ENCODE results near the gene DNASE1L3. TPM values are rescaled to one million over a fixed set of nuclear protein-coding genes. Genes with fewer than 3 reads are reported as not detected.
A peak's percentile ranks its signal among the peaks of the same experiment; 100 is the strongest.

The DNASE1L3 gene
- polyA plus RNA-seq, 3 donors: 0.19 TPM; not detected in 2

DNA sequence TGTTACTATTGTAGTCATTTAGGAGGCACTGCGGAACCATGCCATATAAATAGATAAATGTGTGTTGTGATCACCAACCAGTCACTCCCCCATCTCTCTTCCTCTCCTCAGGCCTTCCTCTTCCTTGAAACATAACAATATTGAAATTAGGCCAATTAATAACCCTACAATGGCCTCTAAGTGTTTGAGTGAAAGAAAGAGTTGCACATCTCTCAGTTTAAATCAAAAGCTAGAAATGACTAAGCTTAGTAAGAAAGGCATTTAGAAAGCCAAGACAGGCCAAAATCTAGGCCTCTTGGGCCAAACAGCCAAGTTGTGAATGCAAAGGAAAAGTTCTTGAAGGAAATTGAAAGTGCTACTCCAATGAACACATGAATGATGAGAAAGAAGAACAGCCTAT lies 8.1 kb upstream of the DNASE1L3 start:
- no peaks in the 10 kb centered on the region for H3K36me3 Mint-ChIP-seq
- Histone ChIP-seq H3K9me3 (replicated peaks in 1 of 2; ENCODE audit: control insufficient read depth in 1 of 2, insufficient read depth in 1 of 2, low read length in 2 of 2) (no peaks in the 10 kb centered on the region), H3K9ac (ENCODE audit: insufficient read depth, low read length, poor library complexity, severe bottlenecking) (no peak overlapping the region), H3K27ac (ENCODE audit: low read depth in 1 of 2, low read length in 2 of 2) (no peak overlapping the region), H3K4me2 (replicated peaks; ENCODE audit: extremely low read depth, low read length, poor library complexity, severe bottlenecking) (no peak overlapping the region), H4K20me1 (ENCODE audit: insufficient read depth, low read length) (no peaks in the 10 kb centered on the region), H2AFZ (ENCODE audit: insufficient read depth, low read depth, low read length, poor library complexity, severe bottlenecking) (no peak overlapping the region), H3K79me2 (ENCODE audit: insufficient read depth, low read length) (no peaks in the 10 kb centered on the region), H3K27me3 (ENCODE audit: control insufficient read depth in 2 of 2, insufficient read depth in 2 of 2, low read length in 2 of 2) (no peaks in the 10 kb centered on the region), H3K4me1 (ENCODE audit: control insufficient read depth in 1 of 2, insufficient read depth in 2 of 2, low read length in 2 of 2) (peaks cover 32 to 33% of the 10 kb centered on the region in 2 donors), H3K4me3 (replicated peaks in 1 of 3; ENCODE audit: low read depth in 2 of 3, low read length in 3 of 3) (no peak overlapping the region), H3K36me3 (replicated peaks in 1 of 2; ENCODE audit: control insufficient read depth in 1 of 2, insufficient read depth in 2 of 2, low read length in 2 of 2) (no peaks in the 10 kb centered on the region)
- no peak for TF ChIP-seq CTCF (IDR thresholded peaks at IDR 0.05)
- H3K4me3 Mint-ChIP-seq: no peak overlapping the region
- peaks cover 0 to 3% (median 2%) of the 10 kb centered on the region in 3 donors for H3K27me3 Mint-ChIP-seq (ENCODE audit: low read depth in 3 of 3)
- no peak overlapping the region for H3K27ac Mint-ChIP-seq
- peaks cover 36% of the 10 kb centered on the region for H3K4me1 Mint-ChIP-seq
- no CpG with 5 or more reads among the region's 1 CpG for WGBS (ENCODE audit: insufficient coverage)
- DNase-seq: no peak
- intact Hi-C loops (cut with micrococcal nuclease): no loop called here
- no peaks in the 10 kb centered on the region for H3K9me3 Mint-ChIP-seq

DNA sequence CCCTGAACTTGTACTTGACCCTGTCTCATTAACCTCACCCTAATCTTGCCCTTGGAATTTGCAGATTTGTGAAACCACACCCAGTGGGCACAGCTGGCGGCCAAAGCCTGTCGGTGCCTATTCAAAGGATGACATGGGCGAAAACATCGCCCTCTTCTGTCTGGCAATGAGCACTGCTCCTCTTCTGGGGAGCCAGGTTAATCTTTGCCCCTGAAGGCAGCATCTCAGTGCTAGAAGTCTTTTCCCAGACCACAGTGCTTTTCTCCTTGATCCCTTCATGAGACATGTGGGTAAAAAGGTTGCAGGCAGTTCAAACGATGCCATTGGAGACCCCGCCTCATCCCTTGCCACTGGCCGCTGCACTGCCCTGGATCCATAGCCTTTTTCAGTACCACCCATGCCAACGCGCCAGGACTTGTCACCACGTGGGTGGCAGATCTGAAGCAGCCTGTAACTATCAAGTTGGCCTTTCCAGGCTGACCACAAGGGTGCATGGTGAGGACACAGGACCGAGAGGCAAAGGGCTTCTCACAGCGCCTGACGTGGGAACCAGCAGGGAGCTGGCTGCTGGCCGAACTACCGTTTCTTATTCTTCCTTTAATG lies 6.5 kb upstream of the DNASE1L3 start:
- Histone ChIP-seq H3K27me3 (ENCODE audit: control insufficient read depth in 2 of 2, insufficient read depth in 2 of 2, low read length in 2 of 2) (no peaks in the 10 kb centered on the region), H3K4me2 (replicated peaks; ENCODE audit: extremely low read depth, low read length, poor library complexity, severe bottlenecking) (peak overlapping the region; percentile 71), H2AFZ (ENCODE audit: insufficient read depth, low read depth, low read length, poor library complexity, severe bottlenecking) (peak overlapping the region; percentile 51), H3K79me2 (ENCODE audit: insufficient read depth, low read length) (no peaks in the 10 kb centered on the region), H3K4me3 (replicated peaks in 1 of 3; ENCODE audit: low read depth in 2 of 3, low read length in 3 of 3) (peak overlapping the region in 1 of 3 experiments; percentile 54), H3K36me3 (replicated peaks in 1 of 2; ENCODE audit: control insufficient read depth in 1 of 2, insufficient read depth in 2 of 2, low read length in 2 of 2) (no peaks in the 10 kb centered on the region), H3K9me3 (replicated peaks in 1 of 2; ENCODE audit: control insufficient read depth in 1 of 2, insufficient read depth in 1 of 2, low read length in 2 of 2) (no peaks in the 10 kb centered on the region), H3K4me1 (ENCODE audit: control insufficient read depth in 1 of 2, insufficient read depth in 2 of 2, low read length in 2 of 2) (peaks cover 32 to 33% of the 10 kb centered on the region in 2 donors), H3K27ac (ENCODE audit: low read depth in 1 of 2, low read length in 2 of 2) (peak overlapping the region; percentile 35 to 52), H4K20me1 (ENCODE audit: insufficient read depth, low read length) (no peaks in the 10 kb centered on the region), H3K9ac (ENCODE audit: insufficient read depth, low read length, poor library complexity, severe bottlenecking) (peak overlapping the region; percentile 29)
- Mint-ChIP-seq H3K4me3 (peak overlapping the region; percentile 42 to 84), H3K27me3 (ENCODE audit: low read depth in 3 of 3) (peaks cover 0 to 3% (median 0%) of the 10 kb centered on the region in 3 donors), H3K4me1 (peaks cover 36% of the 10 kb centered on the region), H3K27ac (peak overlapping the region; percentile 73 to 93 (median 87)), H3K9me3 (no peaks in the 10 kb centered on the region), H3K36me3 (no peaks in the 10 kb centered on the region)
- peak; percentile 82 to 93 (median 86) for DNase-seq
- intact Hi-C loops (cut with micrococcal nuclease): no loop called here
- peak; percentile 84 for TF ChIP-seq CTCF (IDR thresholded peaks at IDR 0.05)
- 1% methylated on average over 7 of the region's 15 CpGs for WGBS (ENCODE audit: insufficient coverage)

All from CD14-positive monocyte (primary cell).